ENCODE measurements around the gene NUMBL. TPM values are rescaled to one million over a fixed set of nuclear protein-coding genes. Genes with fewer than 3 reads are reported as not detected.

Gene NUMBL
- polyA plus RNA-seq, 2 of the 4 experiments (the other 2 are of a cell fraction) = 21.1 to 28.7 TPM

GRCh38 chr19:40703029-40703755, 12.7 kb upstream of the NUMBL start:
- Histone ChIP-seq H3K9me3 (no peaks in the 10 kb centered on the region), H3K4me2 (no peak overlapping the region), H3K27ac (peak overlapping the region in 1 of 2 experiments; percentile 44; a peak in 2 of 6 replicates), H3K4me3 (no peak overlapping the region), H3K4me1 (peaks cover 8% of the 10 kb centered on the region; the same call in 2 of the 3 replicates)
- ATAC-seq (peak; percentile 3 to 5; a peak in 2 of 6 replicates), DNase-seq (ENCODE audit: low read depth in 1 of 2, low spot score in 1 of 2) (no peak), FAIRE-seq (no peak)
- 91% methylated on average over 24 of the region's 24 CpGs for WGBS (ENCODE audit: missing lambda C conversion rate)
- TF ChIP-seq NPAS2 (CRISPR knock-in tag; IDR thresholded peaks at IDR 0.05; ENCODE audit: borderline replicate concordance) = no peak
- TF ChIP-seq POLR2A (IDR thresholded peaks at IDR 0.05; ENCODE audit: low read length) = no peak
- TF ChIP-seq HEYL (CRISPR knock-in tag; IDR thresholded peaks at IDR 0.05) = no peak
- no peak for TF ChIP-seq EHF (CRISPR knock-in tag; IDR thresholded peaks at IDR 0.05)
- TF ChIP-seq, protein P1, sequence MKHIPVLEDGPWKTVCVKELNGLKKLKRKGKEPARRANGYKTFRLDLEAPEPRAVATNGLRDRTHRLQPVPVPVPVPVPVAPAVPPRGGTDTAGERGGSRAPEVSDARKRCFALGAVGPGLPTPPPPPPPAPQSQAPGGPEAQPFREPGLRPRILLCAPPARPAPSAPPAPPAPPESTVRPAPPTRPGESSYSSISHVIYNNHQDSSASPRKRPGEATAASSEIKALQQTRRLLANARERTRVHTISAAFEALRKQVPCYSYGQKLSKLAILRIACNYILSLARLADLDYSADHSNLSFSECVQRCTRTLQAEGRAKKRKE (CRISPR knock-in tag; IDR thresholded peaks at IDR 0.05; ENCODE audit: low read depth) = no peak
- no peak for TF ChIP-seq ZC3H11A (IDR thresholded peaks at IDR 0.05)
- no peak for TF ChIP-seq SMC3 (IDR thresholded peaks at IDR 0.05)
- no peak for TF ChIP-seq MAFK (IDR thresholded peaks at IDR 0.05; ENCODE audit: partially characterized antibody)
- TF ChIP-seq CEBPB (IDR thresholded peaks at IDR 0.05) = no peak
- TF ChIP-seq MAZ (IDR thresholded peaks at IDR 0.05; ENCODE audit: borderline replicate concordance, low read depth, low read length) = no peak
- TF ChIP-seq BHLHE40 (IDR thresholded peaks at IDR 0.05; ENCODE audit: low read depth, low read length) = no peak
- no peak for TF ChIP-seq RFX5 (IDR thresholded peaks at IDR 0.05)
- TF ChIP-seq SREBF2 (IDR thresholded peaks at IDR 0.05) = no peak
- ChIA-PET CTCF (interaction anchor here (0.6 to 11.7 kb wide), 33 partner anchors 10 to 559 kb away, joined by 3 to 178 read pairs (median 5); partner anchors contain the start of gene NUMBL), POLR2A (interaction anchor here (0.7 to 3.9 kb wide), 6 partner anchors 12 to 561 kb away, joined by 5 to 24 read pairs (median 6); partner anchors contain the start of genes ACTMAP, COQ8B, HNRNPUL1 and ITPKC)

GRCh38 chr19:40702337-40703012, 12.0 kb upstream of the NUMBL start:
- peaks cover 8% of the 10 kb centered on the region; the same call in 2 of the 3 replicates for H3K4me1 ChIP-seq
- FAIRE-seq = peak; percentile 51
- DNase-seq (ENCODE audit: low read depth in 1 of 2, low spot score in 1 of 2) = peak; percentile 82 to 84
- ATAC-seq = peak; percentile 88 to 96
- no peaks in the 10 kb centered on the region for H3K9me3 ChIP-seq
- H3K4me3 ChIP-seq = no peak overlapping the region
- no peak overlapping the region for H3K4me2 ChIP-seq
- POLR2A ChIA-PET = interaction anchor here (1.0 to 3.9 kb wide), 6 partner anchors 12 to 96 kb away, joined by 3 to 24 read pairs (median 6); partner anchors contain the start of genes ACTMAP, COQ8B, EGLN2 and ITPKC
- CTCF ChIA-PET = interaction anchor here (0.5 to 11.7 kb wide), 43 partner anchors 8 to 772 kb away, joined by 3 to 178 read pairs (median 4); partner anchors contain the start of gene NUMBL
- peak overlapping the region in 1 of 2 experiments; percentile 44; a peak in 3 of 6 replicates for H3K27ac ChIP-seq
- TF ChIP-seq FOSL2 (IDR thresholded peaks at IDR 0.05) = no peak
- peak; percentile 44; the same call in 1 of the 2 replicates for TF ChIP-seq FOSL2 (CRISPR knock-in tag; IDR thresholded peaks at IDR 0.05)
- TF ChIP-seq, protein P2, sequence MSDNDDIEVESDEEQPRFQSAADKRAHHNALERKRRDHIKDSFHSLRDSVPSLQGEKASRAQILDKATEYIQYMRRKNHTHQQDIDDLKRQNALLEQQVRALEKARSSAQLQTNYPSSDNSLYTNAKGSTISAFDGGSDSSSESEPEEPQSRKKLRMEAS (IDR thresholded peaks at IDR 0.05) = peak; percentile 48; the same call in 1 of the 2 replicates
- no peak for TF ChIP-seq CEBPB (IDR thresholded peaks at IDR 0.05)
- TF ChIP-seq, protein P1 (CRISPR knock-in tag; IDR thresholded peaks at IDR 0.05; ENCODE audit: low read depth) = no peak
- TF ChIP-seq, protein P3, sequence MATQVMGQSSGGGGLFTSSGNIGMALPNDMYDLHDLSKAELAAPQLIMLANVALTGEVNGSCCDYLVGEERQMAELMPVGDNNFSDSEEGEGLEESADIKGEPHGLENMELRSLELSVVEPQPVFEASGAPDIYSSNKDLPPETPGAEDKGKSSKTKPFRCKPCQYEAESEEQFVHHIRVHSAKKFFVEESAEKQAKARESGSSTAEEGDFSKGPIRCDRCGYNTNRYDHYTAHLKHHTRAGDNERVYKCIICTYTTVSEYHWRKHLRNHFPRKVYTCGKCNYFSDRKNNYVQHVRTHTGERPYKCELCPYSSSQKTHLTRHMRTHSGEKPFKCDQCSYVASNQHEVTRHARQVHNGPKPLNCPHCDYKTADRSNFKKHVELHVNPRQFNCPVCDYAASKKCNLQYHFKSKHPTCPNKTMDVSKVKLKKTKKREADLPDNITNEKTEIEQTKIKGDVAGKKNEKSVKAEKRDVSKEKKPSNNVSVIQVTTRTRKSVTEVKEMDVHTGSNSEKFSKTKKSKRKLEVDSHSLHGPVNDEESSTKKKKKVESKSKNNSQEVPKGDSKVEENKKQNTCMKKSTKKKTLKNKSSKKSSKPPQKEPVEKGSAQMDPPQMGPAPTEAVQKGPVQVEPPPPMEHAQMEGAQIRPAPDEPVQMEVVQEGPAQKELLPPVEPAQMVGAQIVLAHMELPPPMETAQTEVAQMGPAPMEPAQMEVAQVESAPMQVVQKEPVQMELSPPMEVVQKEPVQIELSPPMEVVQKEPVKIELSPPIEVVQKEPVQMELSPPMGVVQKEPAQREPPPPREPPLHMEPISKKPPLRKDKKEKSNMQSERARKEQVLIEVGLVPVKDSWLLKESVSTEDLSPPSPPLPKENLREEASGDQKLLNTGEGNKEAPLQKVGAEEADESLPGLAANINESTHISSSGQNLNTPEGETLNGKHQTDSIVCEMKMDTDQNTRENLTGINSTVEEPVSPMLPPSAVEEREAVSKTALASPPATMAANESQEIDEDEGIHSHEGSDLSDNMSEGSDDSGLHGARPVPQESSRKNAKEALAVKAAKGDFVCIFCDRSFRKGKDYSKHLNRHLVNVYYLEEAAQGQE (IDR thresholded peaks at IDR 0.05) = no peak
- no peak for TF ChIP-seq TP53 (CRISPR knock-in tag; IDR thresholded peaks at IDR 0.05)
- TF ChIP-seq SMC3 (IDR thresholded peaks at IDR 0.05) = peak; percentile 86
- TF ChIP-seq EHMT2 (IDR thresholded peaks at IDR 0.05; ENCODE audit: low read depth) = no peak
- TF ChIP-seq, protein P4, sequence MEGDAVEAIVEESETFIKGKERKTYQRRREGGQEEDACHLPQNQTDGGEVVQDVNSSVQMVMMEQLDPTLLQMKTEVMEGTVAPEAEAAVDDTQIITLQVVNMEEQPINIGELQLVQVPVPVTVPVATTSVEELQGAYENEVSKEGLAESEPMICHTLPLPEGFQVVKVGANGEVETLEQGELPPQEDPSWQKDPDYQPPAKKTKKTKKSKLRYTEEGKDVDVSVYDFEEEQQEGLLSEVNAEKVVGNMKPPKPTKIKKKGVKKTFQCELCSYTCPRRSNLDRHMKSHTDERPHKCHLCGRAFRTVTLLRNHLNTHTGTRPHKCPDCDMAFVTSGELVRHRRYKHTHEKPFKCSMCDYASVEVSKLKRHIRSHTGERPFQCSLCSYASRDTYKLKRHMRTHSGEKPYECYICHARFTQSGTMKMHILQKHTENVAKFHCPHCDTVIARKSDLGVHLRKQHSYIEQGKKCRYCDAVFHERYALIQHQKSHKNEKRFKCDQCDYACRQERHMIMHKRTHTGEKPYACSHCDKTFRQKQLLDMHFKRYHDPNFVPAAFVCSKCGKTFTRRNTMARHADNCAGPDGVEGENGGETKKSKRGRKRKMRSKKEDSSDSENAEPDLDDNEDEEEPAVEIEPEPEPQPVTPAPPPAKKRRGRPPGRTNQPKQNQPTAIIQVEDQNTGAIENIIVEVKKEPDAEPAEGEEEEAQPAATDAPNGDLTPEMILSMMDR (IDR thresholded peaks at IDR 0.05) = peak; percentile 69
- TF ChIP-seq RAD21 (conservative IDR thresholded peaks at IDR 0.05 in 1 of 2, IDR thresholded peaks at IDR 0.05 in 1 of 2) = peak; percentile 71 to 83
- TF ChIP-seq ESRRA (IDR thresholded peaks at IDR 0.05; ENCODE audit: borderline replicate concordance, low read length) = no peak
- TF ChIP-seq ZC3H11A (IDR thresholded peaks at IDR 0.05) = no peak
- 60% methylated on average over 18 of the region's 18 CpGs for WGBS (ENCODE audit: missing lambda C conversion rate)

Data from A549 (cell line).